ENCODE measurements around the gene FMN1. TPM values are rescaled to one million over a fixed set of nuclear protein-coding genes. Genes with fewer than 3 reads are reported as not detected.

Gene FMN1
- total RNA-seq, 4 donors from 2014 or later, result 32.6 to 102 (median 63.0) TPM

DNA sequence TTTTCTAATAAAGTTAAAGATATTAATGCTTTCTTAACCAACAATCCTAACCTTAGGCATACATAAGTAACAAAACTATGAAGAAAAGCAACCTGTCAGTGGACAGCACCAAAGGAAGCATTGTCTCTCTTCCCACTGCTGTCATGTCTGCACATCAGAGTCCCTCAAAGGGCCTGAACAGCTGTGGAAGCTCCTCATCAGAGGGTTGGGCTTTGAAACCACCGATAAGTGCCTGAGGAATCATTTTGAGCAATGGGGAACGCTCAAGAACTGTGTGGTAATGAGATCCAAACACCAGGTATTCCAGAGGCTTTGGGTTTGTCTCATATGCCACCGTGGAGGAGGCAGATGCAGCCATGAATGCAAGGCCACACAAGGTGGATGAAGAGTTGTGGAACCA is 182.5 kb downstream of the FMN1 start:
- WGBS, 2 donors (ENCODE audit: low coverage in 1 of 2), result 80 to 91% methylated on average over 3 of the region's 3 CpGs
- intact Hi-C loops (cut with DNase I; ENCODE audit: low total_unique reads), result no loop called here
- peaks cover 0 to 10% (median 0%) of the 10 kb centered on the region in 4 donors for H3K4me1 ChIP-seq

DNA sequence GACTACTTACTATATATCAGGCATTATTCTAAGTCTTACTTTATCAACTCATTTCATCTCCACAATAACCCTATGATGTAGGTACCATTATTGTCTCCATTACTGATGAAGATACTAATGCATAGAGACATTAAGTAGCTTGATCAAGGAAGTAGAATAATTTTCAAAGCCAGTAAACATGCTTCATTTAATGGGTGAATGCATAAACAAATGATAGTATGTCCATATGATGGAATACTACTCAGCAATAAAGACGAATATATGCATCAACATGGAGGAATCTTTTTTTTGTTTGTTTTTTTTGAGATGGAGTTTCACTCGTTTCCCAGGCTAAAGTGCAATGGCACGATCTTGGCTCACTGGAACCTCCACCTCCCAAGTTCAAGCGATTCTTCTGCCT is 184.9 kb downstream of the FMN1 start:
- intact Hi-C loops (cut with DNase I; ENCODE audit: low total_unique reads) (no loop called here), in situ Hi-C loops (cut with MboI; ENCODE audit: low pct_ligation_motif_present in 1 of 4, low pct_unique_long_range_greater_than_20kb in 1 of 4, low sequenced_read_pairs in 3 of 4) (no loop called here)
- Histone ChIP-seq H3K27me3 (no peaks in the 10 kb centered on the region), H3K36me3 (no peaks in the 10 kb centered on the region), H3K9me3 (no peaks in the 10 kb centered on the region), H3K4me1 (peaks cover 0 to 10% (median 0%) of the 10 kb centered on the region in 4 donors), H3K4me3 (no peak overlapping the region), H3K27ac (no peak overlapping the region)
- TF ChIP-seq POLR2AphosphoS5 (IDR thresholded peaks at IDR 0.05) (no peak), POLR2A (IDR thresholded peaks at IDR 0.05) (no peak), EP300 (IDR thresholded peaks at IDR 0.05; ENCODE audit: low read depth) (no peak)
- TF ChIP-seq, protein P1, sequence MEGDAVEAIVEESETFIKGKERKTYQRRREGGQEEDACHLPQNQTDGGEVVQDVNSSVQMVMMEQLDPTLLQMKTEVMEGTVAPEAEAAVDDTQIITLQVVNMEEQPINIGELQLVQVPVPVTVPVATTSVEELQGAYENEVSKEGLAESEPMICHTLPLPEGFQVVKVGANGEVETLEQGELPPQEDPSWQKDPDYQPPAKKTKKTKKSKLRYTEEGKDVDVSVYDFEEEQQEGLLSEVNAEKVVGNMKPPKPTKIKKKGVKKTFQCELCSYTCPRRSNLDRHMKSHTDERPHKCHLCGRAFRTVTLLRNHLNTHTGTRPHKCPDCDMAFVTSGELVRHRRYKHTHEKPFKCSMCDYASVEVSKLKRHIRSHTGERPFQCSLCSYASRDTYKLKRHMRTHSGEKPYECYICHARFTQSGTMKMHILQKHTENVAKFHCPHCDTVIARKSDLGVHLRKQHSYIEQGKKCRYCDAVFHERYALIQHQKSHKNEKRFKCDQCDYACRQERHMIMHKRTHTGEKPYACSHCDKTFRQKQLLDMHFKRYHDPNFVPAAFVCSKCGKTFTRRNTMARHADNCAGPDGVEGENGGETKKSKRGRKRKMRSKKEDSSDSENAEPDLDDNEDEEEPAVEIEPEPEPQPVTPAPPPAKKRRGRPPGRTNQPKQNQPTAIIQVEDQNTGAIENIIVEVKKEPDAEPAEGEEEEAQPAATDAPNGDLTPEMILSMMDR (IDR thresholded peaks at IDR 0.05), result no peak
- WGBS, 2 donors (ENCODE audit: low coverage in 1 of 2), result 85 to 100% methylated on average over 3 to 4 of the region's 4 CpGs
- no peak for DNase-seq

More for the DNA sequence above, 182.5 kb downstream of the FMN1 start:
- no peak overlapping the region for H3K27ac ChIP-seq
- in situ Hi-C loops (cut with MboI; ENCODE audit: low pct_ligation_motif_present in 1 of 4, low pct_unique_long_range_greater_than_20kb in 1 of 4, low sequenced_read_pairs in 3 of 4), result no loop called here
- no peak for TF ChIP-seq POLR2AphosphoS5 (IDR thresholded peaks at IDR 0.05)
- TF ChIP-seq, protein P1 (IDR thresholded peaks at IDR 0.05), result no peak
- TF ChIP-seq POLR2A (IDR thresholded peaks at IDR 0.05), result no peak
- no peak for TF ChIP-seq EP300 (IDR thresholded peaks at IDR 0.05; ENCODE audit: low read depth)
- H3K9me3 ChIP-seq, result no peaks in the 10 kb centered on the region
- no peaks in the 10 kb centered on the region for H3K36me3 ChIP-seq
- no peak for DNase-seq
- H3K4me3 ChIP-seq, result no peak overlapping the region
- no peaks in the 10 kb centered on the region for H3K27me3 ChIP-seq

DNA sequence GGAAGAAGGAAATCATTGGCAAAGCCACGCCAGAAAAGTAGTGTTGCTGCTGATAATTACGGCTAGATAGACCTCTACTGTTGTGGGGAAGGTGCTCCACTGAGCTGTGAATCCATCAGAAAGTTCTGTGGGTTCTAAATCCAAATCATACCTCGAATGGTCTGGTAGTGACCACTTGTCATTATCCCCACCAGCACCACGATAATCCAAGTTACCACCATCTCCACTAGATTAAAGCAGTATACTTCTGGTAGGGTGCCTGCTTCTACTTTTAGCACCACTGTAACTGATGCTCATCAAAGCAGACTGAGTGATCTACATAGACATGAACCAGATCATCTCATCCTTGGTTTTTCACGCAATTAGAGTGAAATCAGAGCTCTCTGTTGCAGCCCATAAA is 185.5 kb downstream of the FMN1 start:
- in situ Hi-C loops (cut with MboI; ENCODE audit: low pct_ligation_motif_present in 1 of 4, low pct_unique_long_range_greater_than_20kb in 1 of 4, low sequenced_read_pairs in 3 of 4), result no loop called here
- no peaks in the 10 kb centered on the region for H3K9me3 ChIP-seq
- no peak for DNase-seq
- H3K36me3 ChIP-seq, result no peaks in the 10 kb centered on the region
- TF ChIP-seq POLR2AphosphoS5 (IDR thresholded peaks at IDR 0.05) (no peak), EP300 (IDR thresholded peaks at IDR 0.05; ENCODE audit: low read depth) (no peak), POLR2A (IDR thresholded peaks at IDR 0.05) (no peak)
- TF ChIP-seq, protein P1 (IDR thresholded peaks at IDR 0.05), result no peak
- peak overlapping the region in 1 of 4 donors; percentile 10 for H3K27ac ChIP-seq
- H3K27me3 ChIP-seq, result no peaks in the 10 kb centered on the region
- 66 to 75% methylated on average over 5 of the region's 5 CpGs for WGBS, 2 donors (ENCODE audit: low coverage in 1 of 2)
- no peak overlapping the region for H3K4me3 ChIP-seq
- H3K4me1 ChIP-seq, result peaks cover 0 to 10% (median 0%) of the 10 kb centered on the region in 4 donors
- intact Hi-C loops (cut with DNase I; ENCODE audit: low total_unique reads), result no loop called here

DNA sequence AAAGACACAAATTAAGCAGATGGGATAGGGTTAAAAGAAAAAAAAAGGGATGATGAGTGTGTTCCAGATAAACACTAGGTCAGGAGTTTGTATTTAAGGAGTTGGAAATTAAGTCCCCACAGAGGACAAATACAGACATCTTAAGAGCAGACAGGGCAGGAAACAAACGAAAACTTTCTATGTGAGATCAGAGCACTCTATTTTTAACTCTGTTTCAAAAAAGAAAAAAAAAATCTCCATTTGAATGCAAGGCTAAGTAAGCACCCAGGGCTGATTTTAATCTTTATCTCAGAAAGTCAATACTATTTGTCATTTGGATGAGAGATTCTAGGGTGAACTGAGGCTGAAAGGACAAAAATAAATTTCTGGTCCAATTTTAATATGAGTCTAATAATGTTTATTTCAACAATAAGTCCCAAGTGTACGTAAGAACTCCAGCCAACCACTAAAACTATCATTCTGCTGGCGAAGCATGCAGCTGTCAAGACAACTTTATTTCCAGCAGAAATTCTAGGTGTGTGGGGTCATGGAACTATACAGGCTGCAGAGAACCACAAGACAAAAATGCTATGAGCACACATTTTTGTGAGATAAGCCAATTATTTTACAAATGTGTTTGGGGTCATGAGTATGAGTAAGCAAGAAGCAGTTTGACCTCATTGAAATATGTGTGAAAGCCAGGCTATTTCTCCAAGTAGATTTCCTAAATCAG is 186.1 kb downstream of the FMN1 start:
- no peak for DNase-seq
- peak in 2 of 3 donors; percentile 31 to 48 for TF ChIP-seq POLR2AphosphoS5 (IDR thresholded peaks at IDR 0.05)
- no peak for TF ChIP-seq POLR2A (IDR thresholded peaks at IDR 0.05)
- H3K9me3 ChIP-seq, result no peaks in the 10 kb centered on the region
- WGBS, 2 donors (ENCODE audit: low coverage in 1 of 2), result 51 to 63% methylated on average over 3 of the region's 3 CpGs
- intact Hi-C loops (cut with DNase I; ENCODE audit: low total_unique reads), result no loop called here
- no peaks in the 10 kb centered on the region for H3K27me3 ChIP-seq
- no peak overlapping the region for H3K4me3 ChIP-seq
- in situ Hi-C loops (cut with MboI; ENCODE audit: low pct_ligation_motif_present in 1 of 4, low pct_unique_long_range_greater_than_20kb in 1 of 4, low sequenced_read_pairs in 3 of 4), result no loop called here
- peaks cover 0 to 10% (median 0%) of the 10 kb centered on the region in 4 donors for H3K4me1 ChIP-seq
- no peaks in the 10 kb centered on the region for H3K36me3 ChIP-seq
- H3K27ac ChIP-seq, result peak overlapping the region in 2 of 4 donors; percentile 45

Data from transverse colon (tissue), 4 donors.